Activated CD4-positive, alpha-beta T cell treated with anti-CD3 and anti-CD28 coated beads, Interleukin-2, amount 10 ng/mL, durations not matched to agents 7 days and 5 days (primary cell): Measurements from ENCODE around the gene AVP. TPM values are rescaled to one million over a fixed set of nuclear protein-coding genes. Genes with fewer than 3 reads are reported as not detected.
"Not testable (repeated sequence)": the region's sequence is repeated elsewhere in the genome, so short reads cannot be mapped to it uniquely, and the experiment has no call there.

Experiments
- CTCF ChIA-PET: fragments of 350-600 bp; sonication (Branson Sonifier 250); formaldehyde crosslinking; loops from one replicate; lab custom pipeline; 2021; ENCODE audit warnings: antibody characterized with exemption; lab: Charles Lee
- POLR2A ChIA-PET: fragments of 350-600 bp; sonication (Branson Sonifier 250); formaldehyde crosslinking; loops from one replicate; lab custom pipeline; 2021; ENCODE audit warnings: antibody characterized with exemption; lab: Charles Lee
- DNase-seq: peaks from one replicate; pipeline ENCODE4 v3.0.0-alpha.2; 2020
- H3K27ac Mint-ChIP-seq: one replicate; pipeline ENCODE4 v1.8.0; 2021; ENCODE audit warnings: mild to moderate bottlenecking, moderate library complexity, mixed read lengths
- H3K27me3 Mint-ChIP-seq: one replicate; pipeline ENCODE4 v1.8.0; 2021; ENCODE audit warnings: mixed read lengths
- H3K36me3 Mint-ChIP-seq: one replicate; pipeline ENCODE4 v1.8.0; 2021; ENCODE audit warnings: low read depth, mixed read lengths
- H3K4me1 Mint-ChIP-seq: one replicate; pipeline ENCODE4 v1.8.0; 2021; ENCODE audit warnings: mixed read lengths
- H3K4me3 Mint-ChIP-seq: one replicate; pipeline ENCODE4 v1.8.0; 2021; ENCODE audit warnings: mild to moderate bottlenecking, moderate library complexity, mixed read lengths
- H3K9me3 Mint-ChIP-seq: one replicate; pipeline ENCODE4 v1.8.0; 2021; ENCODE audit warnings: mixed read lengths
- total RNA-seq, 2 experiments: library from RNA; stranded (reverse); gene quantifications; one replicate each; pipeline ENCODE4 v1.2.3, GENCODE V29; 2021

Gene AVP
- total RNA-seq, 2 experiments from 2014 or later: not detected

DNA sequence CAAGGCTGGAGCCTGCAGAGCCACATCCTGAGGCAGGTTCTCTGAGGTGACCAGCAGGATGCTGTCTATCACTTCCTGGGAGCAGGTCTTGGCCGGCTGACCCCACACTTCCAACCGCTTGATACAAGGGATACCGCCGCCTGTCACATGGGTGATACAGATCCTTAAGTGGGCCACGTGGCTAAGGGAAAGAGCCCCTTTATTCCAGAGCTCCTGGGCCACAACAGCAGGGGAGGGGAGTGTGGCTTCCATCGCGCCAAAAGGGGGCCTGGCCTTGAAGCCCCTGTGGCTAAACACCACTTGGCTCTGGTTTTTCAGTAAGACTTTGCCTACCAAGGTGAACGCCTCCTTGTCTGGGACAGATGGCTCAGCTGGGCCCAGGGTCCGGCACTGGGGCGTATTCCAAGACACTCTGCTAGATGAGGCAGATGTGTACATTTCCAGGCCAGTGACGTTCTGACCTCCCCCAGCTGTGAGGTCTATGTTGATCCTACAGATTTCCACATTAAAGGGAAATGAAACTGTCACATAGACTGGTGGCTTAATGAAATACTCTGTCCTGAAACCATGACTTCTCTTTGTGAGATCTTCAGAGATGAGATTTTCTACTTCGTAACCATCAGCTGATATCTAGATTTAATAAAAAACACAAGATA, 37.6 kb upstream of the AVP start:
- POLR2A ChIA-PET: no interaction called here

DNA sequence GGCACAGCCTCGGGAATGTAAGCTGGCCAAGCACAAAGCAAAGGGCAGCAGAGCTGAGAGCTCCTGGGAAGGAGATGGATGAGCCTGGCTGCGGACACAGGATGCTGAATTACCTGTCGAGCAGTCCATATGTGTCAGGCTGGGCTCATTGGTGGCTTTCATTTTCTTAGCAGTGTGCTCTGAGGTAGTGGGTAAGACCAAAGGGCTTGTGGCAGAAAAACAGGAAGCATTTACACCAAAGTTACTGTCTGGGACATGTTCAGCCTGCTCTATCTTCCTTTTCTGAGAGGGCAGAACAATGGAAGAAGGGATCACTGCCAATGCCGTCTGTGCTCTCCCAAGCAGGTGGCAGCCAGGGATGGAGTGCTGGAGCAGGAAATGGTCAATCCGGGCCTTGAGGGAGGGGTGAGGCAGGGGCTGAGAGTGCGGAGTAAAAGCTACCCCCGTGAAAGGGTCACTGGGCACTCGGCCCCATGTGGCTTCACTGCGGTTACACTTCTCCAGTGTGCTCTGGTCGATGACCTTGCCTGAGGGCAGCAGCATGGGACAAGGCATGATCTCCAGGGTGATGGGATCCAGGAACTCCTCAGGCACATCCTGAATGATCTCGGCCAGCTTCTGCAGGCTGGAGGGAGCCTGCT, 36.9 kb upstream of the AVP start:
- CTCF ChIA-PET: no interaction called here
- peak; percentile 59 for DNase-seq
- H3K9me3 Mint-ChIP-seq: peaks cover 24% of the 10 kb centered on the region
- peaks cover 57% of the 10 kb centered on the region for H3K36me3 Mint-ChIP-seq
- H3K27me3 Mint-ChIP-seq: no peaks in the 10 kb centered on the region
- H3K4me3 Mint-ChIP-seq: peak overlapping the region; percentile 54
- POLR2A ChIA-PET: no interaction called here
- peaks cover 43% of the 10 kb centered on the region for H3K4me1 Mint-ChIP-seq
- H3K27ac Mint-ChIP-seq: peak overlapping the region; percentile 96

More for the DNA sequence above, 37.6 kb upstream of the AVP start:
- H3K27me3 Mint-ChIP-seq: no peaks in the 10 kb centered on the region
- peaks cover 43% of the 10 kb centered on the region for H3K4me1 Mint-ChIP-seq
- peak overlapping the region; percentile 54 for H3K4me3 Mint-ChIP-seq
- H3K36me3 Mint-ChIP-seq: peaks cover 60% of the 10 kb centered on the region
- CTCF ChIA-PET: interaction anchor here (1.1 kb wide), 1 partner anchor 9 kb away, joined by 3 read pairs; no protein-coding TSS in a partner anchor
- peak overlapping the region; percentile 96 for H3K27ac Mint-ChIP-seq
- no peak for DNase-seq
- H3K9me3 Mint-ChIP-seq: peaks cover 24% of the 10 kb centered on the region

DNA sequence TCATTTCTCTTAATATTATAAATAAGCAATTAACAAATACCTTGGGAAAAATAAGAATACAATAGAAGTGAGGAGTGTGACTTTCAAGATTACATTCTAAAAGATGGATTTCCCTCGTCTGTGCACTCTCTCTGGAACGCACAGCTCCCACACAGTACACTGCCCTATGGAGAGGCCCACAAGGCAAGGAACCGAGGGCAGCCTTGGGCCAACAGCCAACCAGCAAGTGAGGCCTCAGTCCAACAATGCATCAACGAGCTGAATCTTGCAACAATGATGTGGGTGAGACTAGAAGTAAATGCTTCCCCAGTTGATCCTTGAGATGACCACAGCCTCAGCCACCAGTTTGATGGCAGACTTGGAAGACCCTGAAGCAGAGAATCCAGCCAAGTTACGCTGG, 34.5 kb upstream of the AVP start:
- Mint-ChIP-seq H3K4me3 (no peak overlapping the region), H3K4me1 (peaks cover 48% of the 10 kb centered on the region), H3K27me3 (no peaks in the 10 kb centered on the region), H3K9me3 (peaks cover 17% of the 10 kb centered on the region), H3K27ac (no peak overlapping the region), H3K36me3 (peaks cover 49% of the 10 kb centered on the region)
- ChIA-PET POLR2A (no interaction called here), CTCF (interaction anchor here (1.1 kb wide), 1 partner anchor 66 kb away, joined by 4 read pairs; no protein-coding TSS in a partner anchor)
- DNase-seq: no peak

DNA sequence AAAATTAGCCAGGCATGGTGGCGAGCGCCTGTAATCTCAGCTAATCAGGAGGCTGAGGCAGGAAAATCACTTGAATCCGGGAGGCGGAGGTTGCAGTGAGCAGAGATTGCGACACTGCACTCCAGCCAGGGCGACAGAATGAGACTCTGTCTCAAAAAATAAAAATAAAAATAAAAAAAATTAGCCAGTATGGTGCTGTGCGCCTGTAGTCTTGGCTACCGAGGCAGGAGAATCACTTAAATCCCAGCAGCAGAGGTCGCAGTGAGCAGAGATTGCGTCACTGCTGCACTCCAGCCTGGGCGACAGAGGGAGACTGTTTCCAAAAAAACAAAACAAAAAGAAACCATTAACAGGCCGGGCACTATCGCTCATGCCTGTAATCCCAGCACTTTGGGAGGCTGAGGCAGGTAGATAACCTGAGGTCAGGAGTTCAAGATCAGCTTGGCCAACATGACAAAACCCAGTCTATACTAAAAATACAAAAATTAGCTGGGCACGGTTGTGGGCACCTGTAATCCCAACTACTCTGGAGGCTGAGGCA, 33.4 kb upstream of the AVP start:
- peak; percentile 64 for DNase-seq
- peaks cover 41% of the 10 kb centered on the region for H3K4me1 Mint-ChIP-seq
- POLR2A ChIA-PET, H3K4me3 Mint-ChIP-seq, H3K27me3 Mint-ChIP-seq, H3K9me3 Mint-ChIP-seq: not testable (repeated sequence)
- H3K36me3 Mint-ChIP-seq: peaks cover 45% of the 10 kb centered on the region
- CTCF ChIA-PET: interaction anchor here (1.0 kb wide), 2 partner anchors 64 to 199 kb away, joined by 3 read pairs; no protein-coding TSS in a partner anchor
- H3K27ac Mint-ChIP-seq: peak overlapping the region; percentile 64

DNA sequence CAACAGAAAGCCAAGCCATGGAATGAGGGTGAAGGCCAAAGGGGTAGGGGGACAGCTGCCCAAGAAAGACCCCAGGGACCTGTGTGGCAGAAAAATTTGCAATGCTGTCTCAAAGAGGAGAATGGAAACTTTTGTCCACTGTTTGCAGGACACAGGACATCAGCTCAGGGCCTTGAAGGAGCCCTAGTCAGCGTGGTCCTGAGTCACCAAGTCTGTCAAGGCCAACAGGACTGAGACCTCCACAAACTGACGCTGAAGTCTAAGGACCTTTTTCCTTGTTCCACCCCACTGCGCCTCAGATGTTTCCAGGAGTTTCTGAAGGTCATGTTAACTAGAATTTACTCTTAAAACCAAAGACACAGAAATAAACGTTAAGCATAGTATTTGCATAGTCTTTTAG, 31.8 kb upstream of the AVP start:
- CTCF ChIA-PET: interaction anchor here (0.6 to 1.6 kb wide), 6 partner anchors 8 to 209 kb away, joined by 3 to 6 read pairs (median 3); no protein-coding TSS in a partner anchor
- no peaks in the 10 kb centered on the region for H3K27me3 Mint-ChIP-seq
- H3K27ac Mint-ChIP-seq: no peak overlapping the region
- POLR2A ChIA-PET: no interaction called here
- H3K4me3 Mint-ChIP-seq: no peak overlapping the region
- H3K36me3 Mint-ChIP-seq: peaks cover 31% of the 10 kb centered on the region
- H3K9me3 Mint-ChIP-seq: no peaks in the 10 kb centered on the region
- H3K4me1 Mint-ChIP-seq: peaks cover 25% of the 10 kb centered on the region
- DNase-seq: no peak

DNA sequence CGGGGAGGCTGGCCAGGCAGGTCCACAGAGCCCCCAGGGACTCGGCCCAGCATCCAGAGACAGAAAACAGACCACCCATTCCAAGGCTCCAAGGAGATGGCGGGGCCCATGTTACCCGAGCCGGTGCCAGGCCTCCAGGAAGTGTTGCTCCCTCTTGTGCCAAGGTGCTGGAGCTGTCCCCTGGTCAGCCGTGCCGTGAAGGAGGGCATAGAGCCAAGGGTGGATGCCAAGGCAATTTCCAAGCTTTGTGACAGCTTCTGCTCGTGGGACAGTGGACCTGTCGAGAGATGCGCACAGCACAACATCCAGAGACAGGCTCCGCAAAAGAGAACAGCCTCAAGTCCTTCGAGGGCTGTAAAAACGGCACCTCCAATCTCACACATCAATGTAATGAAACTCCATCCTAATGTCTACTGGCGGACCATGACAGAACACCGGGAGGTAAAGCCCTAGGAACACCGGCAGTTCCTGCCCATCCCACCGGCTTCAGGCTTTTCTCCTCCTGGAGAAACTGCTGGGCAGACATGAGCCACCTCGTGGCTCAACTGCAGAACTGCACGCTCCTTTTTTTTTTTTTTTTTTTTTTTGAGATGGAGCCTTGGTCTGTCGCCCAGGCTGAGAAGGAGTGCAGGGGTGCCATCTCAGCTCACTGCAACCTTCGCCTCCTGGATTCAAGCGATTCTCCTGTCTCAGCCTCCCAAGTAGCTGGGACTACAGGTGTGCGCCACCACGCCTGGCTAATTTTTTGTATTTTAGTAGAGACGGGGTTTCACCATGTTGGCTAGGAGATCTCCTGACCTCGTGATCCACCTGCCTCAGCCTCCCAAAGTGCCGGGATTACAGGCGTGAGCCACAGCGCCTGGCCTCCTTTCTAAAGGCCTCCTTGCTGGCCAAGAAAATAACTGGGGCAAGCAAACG, 30.9 kb upstream of the AVP start:
- no peak overlapping the region for H3K27ac Mint-ChIP-seq
- ChIA-PET POLR2A (no interaction called here), CTCF (interaction anchor here (0.6 to 1.6 kb wide), 8 partner anchors 8 to 322 kb away, joined by 3 to 6 read pairs (median 4); no protein-coding TSS in a partner anchor)
- peak; percentile 19 for DNase-seq
- no peak overlapping the region for H3K4me3 Mint-ChIP-seq
- H3K9me3 Mint-ChIP-seq: no peaks in the 10 kb centered on the region
- peaks cover 25% of the 10 kb centered on the region for H3K36me3 Mint-ChIP-seq
- H3K4me1 Mint-ChIP-seq: peaks cover 16% of the 10 kb centered on the region
- H3K27me3 Mint-ChIP-seq: no peaks in the 10 kb centered on the region

DNA sequence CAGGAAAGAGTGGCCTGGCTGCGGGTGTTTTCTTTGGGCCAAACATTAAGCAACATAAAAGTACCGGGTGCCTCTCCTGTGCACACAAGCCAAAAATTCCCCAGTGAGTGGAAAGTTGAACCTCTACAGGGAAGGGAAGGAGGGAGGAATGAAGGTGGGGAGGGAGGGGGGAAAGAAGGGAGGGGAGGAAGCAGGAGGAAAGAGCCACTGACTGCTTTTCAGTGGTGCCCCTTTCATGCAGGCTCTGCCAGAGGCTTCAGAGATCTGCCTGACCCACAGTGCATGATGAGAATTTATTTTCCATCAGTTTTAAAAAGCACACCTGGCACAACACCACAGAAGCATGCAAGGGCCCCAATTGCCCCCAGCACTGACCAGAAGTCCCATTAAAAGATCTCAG, 27.5 kb upstream of the AVP start:
- no peaks in the 10 kb centered on the region for H3K9me3 Mint-ChIP-seq
- H3K27me3 Mint-ChIP-seq: no peaks in the 10 kb centered on the region
- ChIA-PET CTCF (interaction anchor here (0.7 kb wide), 1 partner anchor 206 kb away, joined by 6 read pairs; no protein-coding TSS in a partner anchor), POLR2A (no interaction called here)
- no peak for DNase-seq
- peaks cover 5% of the 10 kb centered on the region for H3K4me1 Mint-ChIP-seq
- no peak overlapping the region for H3K4me3 Mint-ChIP-seq
- peaks cover 17% of the 10 kb centered on the region for H3K36me3 Mint-ChIP-seq
- no peak overlapping the region for H3K27ac Mint-ChIP-seq

DNA sequence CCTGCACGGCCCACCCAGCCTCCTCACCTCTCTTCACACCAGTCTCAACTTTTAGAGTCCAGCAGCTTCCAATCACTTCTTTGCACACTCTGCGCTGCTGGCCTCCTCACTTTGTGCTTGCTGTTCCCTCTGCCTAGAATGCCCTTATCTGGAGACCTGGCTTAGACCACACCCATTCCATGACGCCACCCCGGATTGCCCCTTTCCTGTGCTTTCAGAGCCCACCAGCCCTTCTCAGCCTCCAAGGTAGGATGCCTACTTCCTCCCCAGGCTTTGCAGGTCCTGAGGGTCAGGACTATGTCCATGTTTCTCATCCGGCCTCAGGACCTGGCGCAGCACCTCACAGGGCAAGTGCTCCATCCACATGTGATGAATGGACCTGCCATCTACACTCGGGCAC, 27.0 kb upstream of the AVP start:
- Mint-ChIP-seq H3K36me3 (peaks cover 18% of the 10 kb centered on the region), H3K4me1 (peaks cover 5% of the 10 kb centered on the region)

DNA sequence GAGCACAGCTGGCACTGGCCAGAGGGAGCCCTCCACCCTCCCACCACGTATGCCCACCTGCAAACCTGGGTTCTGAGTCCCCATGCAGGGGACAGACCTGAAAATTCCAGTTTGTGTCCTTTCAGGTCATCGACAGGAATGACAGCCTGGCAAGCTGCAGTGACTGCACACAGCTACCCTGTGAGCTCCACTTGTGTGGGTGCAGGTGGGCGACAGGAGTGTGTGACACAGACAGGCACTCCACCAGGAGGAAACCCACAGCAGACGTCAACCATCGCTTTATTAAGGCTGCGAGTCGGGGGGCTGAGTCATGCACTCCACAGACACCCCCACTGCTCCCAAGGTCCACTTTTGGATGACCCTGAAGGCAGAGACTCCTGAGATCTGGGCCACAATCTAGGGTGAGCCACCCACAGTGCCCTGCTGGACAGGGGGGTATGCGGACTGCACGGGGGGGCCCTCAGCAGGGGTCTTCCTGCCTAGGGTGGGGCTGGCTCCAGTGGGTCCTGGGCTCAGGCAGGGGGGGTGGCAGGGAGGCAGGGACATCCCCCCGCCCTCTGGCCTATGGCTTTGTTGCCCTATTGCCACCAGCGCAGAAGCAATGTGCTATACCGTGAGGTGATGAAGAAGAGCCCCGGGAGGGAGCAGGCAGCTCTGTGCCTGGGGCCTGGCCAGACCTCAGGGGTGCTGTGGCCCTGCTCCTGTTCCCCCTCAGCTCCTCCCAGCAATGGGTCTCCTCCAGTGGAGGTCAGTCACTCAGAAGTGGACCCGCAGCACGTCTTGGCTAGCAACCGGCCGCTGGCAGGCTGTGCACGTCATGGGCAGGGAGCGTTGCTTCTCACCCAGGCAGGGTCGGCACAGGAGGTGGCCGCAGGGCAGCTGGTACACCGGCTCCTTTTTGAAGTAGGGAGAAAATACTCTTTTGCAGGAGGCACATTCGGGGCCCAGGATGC, 25.1 kb upstream of the AVP start:
- DNase-seq: no peak
- Mint-ChIP-seq H3K4me3 (no peak overlapping the region), H3K27me3 (no peaks in the 10 kb centered on the region), H3K4me1 (no peaks in the 10 kb centered on the region), H3K9me3 (no peaks in the 10 kb centered on the region), H3K36me3 (peaks cover 14% of the 10 kb centered on the region), H3K27ac (no peak overlapping the region)
- POLR2A ChIA-PET: interaction anchor here (0.7 kb wide), 1 partner anchor 19 kb away, joined by 3 read pairs; no protein-coding TSS in a partner anchor
- CTCF ChIA-PET: interaction anchor here (0.6 to 1.1 kb wide), 2 partner anchors 12 to 50 kb away, joined by 3 to 4 read pairs; no protein-coding TSS in a partner anchor

More for the DNA sequence above, 27.0 kb upstream of the AVP start:
- Mint-ChIP-seq H3K9me3 (no peaks in the 10 kb centered on the region), H3K27ac (no peak overlapping the region), H3K27me3 (no peaks in the 10 kb centered on the region), H3K4me3 (no peak overlapping the region)
- ChIA-PET POLR2A (no interaction called here), CTCF (no interaction called here)
- DNase-seq: no peak

DNA sequence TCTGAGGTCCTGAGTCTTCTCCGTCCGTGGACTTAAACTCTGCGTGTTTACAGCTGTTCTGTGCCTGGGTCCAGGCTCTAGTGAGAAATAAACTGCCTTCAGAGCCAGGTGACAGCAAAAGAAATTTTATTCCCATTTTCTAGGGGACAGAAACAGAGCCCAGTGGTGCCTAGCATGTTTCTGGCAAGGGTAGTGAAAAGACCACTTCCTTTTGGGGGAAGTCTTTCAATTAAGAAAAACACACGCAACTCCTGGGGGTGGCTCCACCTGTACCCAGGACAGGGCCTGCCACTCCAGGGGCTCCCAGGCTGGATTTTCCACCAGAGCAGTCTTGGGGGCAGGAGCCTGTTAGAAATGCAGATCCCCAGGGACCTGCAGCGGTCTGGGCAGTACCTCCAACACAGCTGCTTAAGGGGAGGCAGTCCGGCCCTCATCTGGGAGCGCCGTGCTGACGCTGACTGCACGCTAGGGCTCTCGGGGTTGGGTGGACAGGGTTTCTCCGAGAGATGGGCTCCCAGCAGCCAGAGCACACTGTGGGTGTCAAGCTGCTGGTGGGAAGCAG, 23.0 kb upstream of the AVP start:
- POLR2A ChIA-PET: no interaction called here
- Mint-ChIP-seq H3K4me3 (no peak overlapping the region), H3K27ac (no peak overlapping the region), H3K27me3 (peaks cover 8% of the 10 kb centered on the region), H3K36me3 (peaks cover 5% of the 10 kb centered on the region), H3K4me1 (peaks cover 7% of the 10 kb centered on the region), H3K9me3 (no peaks in the 10 kb centered on the region)
- DNase-seq: no peak
- CTCF ChIA-PET: interaction anchor here (0.5 to 0.6 kb wide), 2 partner anchors 13 to 21 kb away, joined by 3 read pairs; no protein-coding TSS in a partner anchor
